Stimulated activated CD8-positive, alpha-beta memory T cell treated with anti-CD3 and anti-CD28 coated beads, Interleukin-15, amount 100 ng/mL, for 48 hours (primary cell): Measurements from ENCODE around the gene CEP95.
"Not testable (repeated sequence)": the region's sequence is repeated elsewhere in the genome, so short reads cannot be mapped to it uniquely, and the experiment has no call there.

Experiments
- DNase-seq, 2 donors: peaks; one replicate each; pipeline ENCODE4 v3.0.0-alpha.2; 2020; ENCODE audit warnings: low read depth in 2 of 2

Gene CEP95, protein sequence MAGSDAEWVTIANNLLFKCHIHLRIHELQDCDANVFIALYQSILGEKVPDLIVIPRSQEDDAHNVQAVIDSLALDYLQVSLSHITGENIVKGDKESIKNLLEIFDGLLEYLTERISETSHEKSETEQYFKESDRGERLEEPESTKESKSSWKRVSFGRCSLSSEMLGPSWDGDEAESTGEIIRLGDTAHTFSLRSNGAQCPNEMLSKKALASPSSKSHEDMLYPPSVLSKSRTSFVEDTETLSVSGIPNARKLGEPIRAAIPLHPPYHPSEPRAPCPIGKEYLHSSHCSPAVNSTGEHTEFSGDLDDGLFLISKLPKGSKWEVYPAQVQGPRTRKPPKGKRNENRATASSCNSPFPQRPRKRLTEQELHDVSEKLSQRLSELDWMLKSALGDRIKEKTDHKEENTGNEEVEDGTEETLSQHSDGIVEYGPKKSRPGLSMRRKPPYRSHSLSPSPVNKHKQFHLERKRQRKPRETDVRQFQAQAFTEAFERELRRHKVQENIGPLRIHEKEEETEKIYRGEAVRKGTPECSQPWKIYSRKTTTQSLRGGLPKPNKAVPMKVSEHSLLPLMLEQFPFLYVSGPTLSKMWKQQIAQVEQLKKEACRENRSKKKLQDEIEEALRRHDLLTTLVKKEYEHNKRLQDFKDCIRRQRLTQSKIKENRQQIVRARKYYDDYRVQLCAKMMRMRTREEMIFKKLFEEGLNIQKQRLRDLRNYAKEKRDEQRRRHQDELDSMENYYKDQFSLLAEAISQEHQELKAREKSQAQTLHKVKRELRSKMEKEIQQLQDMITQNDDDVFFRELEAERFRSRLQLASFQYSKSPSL

DNA sequence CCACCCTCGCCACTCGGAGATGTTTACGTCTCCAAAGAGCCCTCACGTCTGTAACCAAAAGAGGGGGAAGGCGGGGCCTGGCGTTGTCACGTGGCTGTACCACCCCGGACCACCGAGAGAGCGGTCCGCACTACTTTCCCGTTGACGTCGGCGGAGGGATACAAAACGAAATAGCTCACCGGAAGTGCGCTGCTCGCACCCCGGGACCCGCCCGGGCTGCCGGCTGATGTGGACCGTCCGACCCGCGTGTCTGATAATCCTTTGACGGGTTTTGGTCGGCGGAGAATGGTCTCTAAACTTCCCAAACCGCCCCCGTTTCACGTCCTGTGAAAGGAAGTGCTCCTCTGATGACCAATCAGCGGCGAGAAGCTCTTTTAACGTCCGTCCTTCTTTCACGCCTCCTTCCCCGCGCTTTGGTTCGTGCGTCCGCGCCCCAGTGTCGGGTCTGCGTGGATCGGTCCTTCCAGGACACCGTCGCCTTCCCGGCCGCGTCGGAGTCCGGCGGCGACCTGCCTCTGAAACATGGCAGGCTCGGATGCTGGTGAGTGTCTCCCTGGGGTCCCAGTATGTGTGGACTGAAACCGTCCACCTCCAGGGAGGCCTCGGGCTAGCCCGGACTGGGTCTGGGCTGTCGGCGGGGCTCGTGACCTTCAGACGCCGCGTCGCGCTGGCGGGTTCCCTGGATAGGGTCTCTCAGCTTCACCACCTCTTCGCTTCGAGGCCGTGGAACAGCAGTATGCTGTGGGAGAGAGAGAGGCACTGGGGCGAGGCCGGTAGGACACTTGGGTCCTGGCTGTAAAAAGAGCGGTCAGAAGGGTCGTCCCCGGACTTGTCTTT lies at the start of gene CEP95:
TSS of gene CEP95 (plus strand) at position 402 of the 837 bp plus-strand sequence. CDS start at position 523, 121 bp downstream.
- peak; percentile 89 to 95 for DNase-seq

DNA sequence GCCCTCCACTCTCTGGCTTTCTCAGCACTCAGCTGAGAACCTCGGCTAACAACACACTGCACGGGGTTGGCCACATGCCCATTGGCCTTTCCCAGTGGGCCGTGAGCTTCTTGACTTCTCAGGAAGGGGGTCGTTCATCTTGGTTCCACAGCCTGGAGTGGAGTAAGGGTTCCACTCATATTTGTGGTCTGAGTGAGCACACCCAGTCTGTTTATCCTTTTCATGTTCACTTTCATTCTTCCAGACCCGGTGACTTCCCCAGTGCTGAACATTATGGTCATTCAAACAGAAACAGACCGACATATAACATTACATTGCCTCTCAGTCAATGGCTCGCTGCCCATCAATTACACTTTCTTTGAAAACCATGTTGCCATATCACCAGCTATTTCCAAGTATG lies 49.6 kb upstream of the CEP95 start:
- no peak for DNase-seq

DNA sequence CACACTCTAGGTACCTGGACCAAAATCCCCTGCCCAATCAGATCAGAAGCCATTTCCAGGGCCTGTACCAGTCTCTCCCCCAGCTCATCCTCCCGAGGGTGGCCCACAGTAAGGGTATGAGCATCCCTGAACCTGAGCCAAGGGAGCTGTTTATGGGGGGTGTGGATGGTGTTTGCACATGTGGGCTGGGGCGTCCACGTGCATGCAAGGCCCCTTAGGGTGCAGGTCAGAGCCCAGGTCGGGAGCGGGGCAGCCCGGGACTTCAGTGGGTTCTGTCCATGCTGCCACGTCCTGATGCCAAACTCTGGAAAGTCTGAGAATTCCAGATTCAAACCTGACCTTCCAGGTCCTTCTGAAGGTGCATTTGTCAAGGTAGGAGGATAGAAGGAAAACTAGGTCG lies 48.0 kb upstream of the CEP95 start:
- no peak for DNase-seq

- DNase-seq: no peak
Observed at GRCh38 chr17:64459284-64459747, 47.5 kb upstream of the CEP95 start.

GRCh38 chr17:64459818-64460217 lies 47.0 kb upstream of the CEP95 start:
- DNase-seq: not testable (repeated sequence)

DNA sequence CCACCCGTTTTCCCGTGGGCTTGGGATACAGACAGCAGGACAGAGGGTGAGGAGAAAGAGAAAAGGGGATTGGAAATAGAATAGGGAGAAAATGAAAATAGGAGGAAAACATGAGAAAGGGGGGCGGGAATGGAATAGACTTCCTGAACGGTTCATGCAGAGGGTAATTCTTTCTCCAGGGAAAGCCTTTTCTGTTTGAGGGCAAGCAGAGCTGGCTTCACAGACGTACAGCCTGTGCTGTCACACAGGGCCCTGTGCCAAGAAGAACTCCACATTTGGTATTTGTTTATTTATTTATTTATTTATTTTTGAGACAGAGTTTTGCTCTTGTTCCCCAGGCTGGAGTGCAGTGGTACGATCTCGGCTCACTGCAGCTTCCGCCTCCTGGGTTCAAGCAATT lies 45.8 kb upstream of the CEP95 start:
- DNase-seq: no peak

DNA sequence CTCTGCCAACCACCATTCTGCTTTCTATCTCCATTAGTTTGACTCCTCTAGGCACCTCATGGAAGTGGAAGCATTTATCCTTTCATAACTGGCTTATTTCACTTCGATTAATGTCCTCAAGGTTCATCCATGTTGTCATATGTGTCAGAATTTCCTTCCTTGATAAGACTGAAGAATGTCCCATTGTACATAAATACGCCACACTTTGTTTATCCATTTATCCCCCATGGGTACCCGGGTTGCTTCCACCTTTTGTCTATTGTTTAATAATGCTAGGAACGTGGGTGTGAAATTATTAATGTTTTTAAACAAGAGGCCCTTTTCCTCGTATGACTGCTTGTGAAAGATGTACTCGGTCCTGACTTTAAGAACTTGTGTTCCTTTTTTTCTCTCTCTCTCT lies 45.0 kb upstream of the CEP95 start:
- no peak for DNase-seq

- DNase-seq: no peak
Observed at GRCh38 chr17:64466019-64466735, 40.6 kb upstream of the CEP95 start.

- DNase-seq: not testable (repeated sequence)
Observed at GRCh38 chr17:64466834-64467233, 39.9 kb upstream of the CEP95 start.

DNA sequence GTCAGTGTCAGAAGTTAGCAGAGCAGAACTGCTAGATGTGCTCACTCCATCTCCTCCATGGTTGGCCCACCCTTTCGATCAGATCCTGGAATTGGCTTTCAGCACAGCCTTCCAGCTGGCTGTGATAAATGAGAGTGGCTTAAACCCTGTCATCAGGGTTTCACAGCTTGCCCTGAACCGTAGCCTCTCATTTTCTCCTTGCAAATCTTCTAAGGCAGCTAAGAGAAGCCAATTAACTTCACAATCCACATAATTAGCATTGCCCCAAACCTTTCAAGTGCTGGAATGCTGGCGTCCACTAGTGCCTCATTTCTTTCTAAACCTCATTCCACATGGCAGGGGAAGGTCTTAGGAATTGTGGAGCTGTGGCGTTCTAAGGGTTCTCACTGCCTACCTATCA lies 36.2 kb upstream of the CEP95 start:
- DNase-seq: no peak

DNA sequence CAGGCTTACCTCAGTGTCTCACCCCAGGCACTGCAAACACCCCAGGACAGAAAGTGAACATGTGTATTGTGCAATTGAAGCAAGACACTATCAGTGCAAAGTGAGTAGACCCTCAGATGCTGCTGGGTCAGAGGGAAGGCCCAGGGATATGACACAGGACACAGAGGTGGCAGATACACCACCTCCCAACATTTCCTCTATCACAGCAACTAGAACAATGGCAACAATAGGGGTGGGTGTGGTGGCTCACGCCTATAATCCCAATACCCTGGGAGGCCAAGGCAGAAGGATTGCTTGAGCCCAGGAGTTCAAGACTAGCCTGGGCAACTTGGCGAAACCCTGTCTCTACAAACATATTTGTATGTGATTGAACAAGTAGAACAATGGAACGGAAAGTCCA lies 35.3 kb upstream of the CEP95 start:
- DNase-seq: no peak

DNA sequence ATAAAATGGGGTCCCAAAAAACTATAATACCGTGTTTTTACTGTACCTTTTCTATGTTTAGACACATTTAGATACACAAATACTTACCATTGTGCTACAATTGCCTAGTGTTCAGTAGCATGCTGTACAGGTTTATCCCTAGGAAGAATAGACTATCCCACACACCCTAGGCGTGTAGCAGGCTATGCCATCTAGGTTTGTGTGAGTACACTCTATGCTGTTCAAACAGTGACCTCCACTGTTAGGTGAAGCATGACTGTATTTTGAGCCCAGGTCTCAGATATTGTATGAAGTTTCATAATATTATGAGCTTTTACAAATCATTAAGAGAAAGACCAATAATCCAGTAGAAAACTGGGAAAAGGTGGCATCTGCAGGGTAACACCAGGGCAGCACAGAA lies 34.2 kb upstream of the CEP95 start:
- DNase-seq: no peak

GRCh38 chr17:64477849-64478248 lies 28.9 kb upstream of the CEP95 start:
- DNase-seq: no peak

GRCh38 chr17:64480951-64481350 lies 25.8 kb upstream of the CEP95 start:
- no peak for DNase-seq

- DNase-seq: no peak
Observed at GRCh38 chr17:64484380-64484779, 22.4 kb upstream of the CEP95 start.

DNA sequence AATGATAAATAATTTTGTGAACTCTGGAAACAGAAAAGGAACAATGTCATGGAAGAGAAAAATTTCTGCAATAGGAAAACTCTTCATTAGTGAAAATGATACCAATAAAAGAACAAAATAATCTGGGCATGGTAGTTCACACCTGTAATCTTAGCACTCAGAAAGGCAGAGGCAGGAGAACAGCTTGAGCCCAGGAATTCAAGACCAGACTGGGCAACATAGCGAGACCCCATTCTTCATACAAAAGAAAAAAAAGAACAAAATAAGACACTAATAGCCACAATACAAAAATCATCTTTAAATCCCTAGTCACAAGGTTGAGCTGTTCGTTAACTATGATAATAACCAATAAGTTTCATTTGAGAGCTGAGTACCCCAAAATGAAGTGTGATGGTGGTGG lies 18.5 kb upstream of the CEP95 start:
- no peak for DNase-seq

DNA sequence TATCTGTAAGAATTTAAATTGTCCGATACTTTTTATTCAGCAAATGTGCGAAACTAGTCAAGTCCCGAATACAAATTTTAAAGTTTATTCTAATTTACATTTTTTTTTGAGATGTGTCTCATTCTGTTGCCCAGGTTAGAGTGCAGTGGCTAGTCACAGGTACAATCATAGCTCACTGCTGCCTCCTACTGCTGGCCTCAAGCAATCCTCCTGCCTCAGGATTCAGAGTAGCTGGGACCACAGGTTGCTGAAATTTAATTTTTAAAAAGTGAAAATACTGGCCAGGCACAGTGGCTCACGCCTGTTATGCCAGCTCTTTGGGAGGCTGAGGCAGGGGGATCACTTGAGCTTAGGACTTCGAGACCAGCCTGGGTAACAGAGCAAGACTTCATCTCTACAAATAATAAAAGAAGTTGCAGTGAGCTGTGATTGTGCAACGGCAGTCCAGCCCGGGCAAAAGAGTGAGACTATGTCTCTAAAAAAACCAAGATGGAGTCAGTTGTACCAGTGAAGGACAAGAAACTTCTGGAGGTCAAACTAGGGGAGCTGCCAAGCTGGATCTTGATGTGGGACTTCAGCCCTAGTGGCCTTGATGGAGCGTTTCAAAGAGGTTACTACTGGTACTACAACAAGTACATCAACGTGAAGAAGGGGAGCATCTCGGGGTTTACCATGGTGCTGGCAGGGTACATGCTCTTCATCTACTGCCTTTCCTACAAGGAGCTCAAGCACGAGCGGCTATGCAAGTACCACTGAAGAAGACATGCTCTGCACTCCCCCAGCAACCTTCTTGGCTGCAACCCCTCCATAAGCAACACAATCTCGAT lies 15.5 kb upstream of the CEP95 start:
- DNase-seq: peak in 1 of 2 donors; percentile 19

DNA sequence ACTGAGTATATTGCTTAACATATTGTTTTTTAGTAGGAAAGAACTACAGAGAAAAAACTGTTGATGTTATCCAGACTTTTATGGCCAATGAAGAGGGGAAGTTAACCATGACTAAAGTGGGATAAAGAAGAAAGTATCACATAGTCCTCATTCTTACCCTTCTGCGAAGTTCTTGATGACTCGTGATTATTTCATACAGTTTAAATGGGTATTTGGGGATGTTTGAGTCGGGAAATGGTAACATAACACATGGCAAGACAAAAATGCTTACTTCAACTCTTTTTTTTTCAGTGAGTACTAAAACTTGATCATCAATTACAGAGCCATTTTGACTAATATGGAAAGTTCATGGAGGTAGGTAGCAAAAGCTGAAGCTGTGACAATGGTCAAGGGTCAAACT lies 14.8 kb upstream of the CEP95 start:
- no peak for DNase-seq

DNA sequence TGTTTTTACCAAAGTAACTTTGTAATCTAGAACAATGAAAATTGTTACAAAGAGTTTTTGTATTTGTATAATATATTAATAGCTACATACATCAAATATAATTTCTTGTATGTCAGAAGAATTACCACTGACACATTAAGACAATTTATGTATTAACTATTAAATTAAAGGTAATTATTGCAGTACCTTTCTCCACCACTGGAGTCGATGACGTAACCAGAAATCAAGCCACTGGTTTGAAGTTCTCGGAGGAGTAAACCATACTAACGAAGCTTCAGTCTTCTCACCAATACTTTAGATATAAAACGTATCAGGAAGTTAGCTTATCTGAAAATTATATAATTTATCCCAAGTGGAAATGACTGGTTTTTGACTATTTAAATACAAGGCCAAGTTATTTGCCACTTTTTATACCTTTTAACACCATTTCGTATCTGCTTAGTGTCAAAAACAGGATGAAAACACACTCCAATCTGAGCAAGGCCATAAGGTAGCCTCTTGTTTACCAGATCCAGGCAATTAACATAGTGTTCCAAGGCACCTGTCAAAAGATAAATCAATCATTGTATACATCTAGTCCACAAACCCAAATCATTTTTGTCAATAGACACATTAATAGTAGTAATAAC lies 14.2 kb upstream of the CEP95 start:
- DNase-seq: no peak

DNA sequence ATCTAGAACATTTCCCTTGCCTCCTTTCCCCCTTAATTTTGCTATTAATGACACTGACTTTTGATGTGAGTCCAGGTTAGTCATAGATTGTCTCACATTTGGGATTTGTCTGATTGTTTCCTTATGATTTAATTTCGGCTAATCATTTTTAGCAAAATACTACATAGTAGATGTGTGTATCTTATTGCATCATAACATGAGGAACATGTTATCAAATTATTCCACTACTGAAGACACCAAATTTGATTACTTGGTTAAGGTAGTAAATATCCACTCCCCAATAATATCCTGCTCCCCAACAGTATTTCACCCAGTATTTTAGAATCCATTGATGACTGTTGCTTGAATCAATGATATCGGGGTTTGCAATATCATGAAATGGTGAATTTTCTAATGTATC lies 12.7 kb upstream of the CEP95 start:
- DNase-seq: no peak
